Activated CD4-positive, alpha-beta T cell treated with anti-CD3 and anti-CD28 coated beads, Interleukin-2, Interleukin-4, amounts not matched to agents 100 ng/mL and 50 ng/mL, durations not matched to agents 16 hours and 8 hours (primary cell): ENCODE data around the gene MYOG.

Experiments
- DNase-seq: peaks from one replicate; pipeline ENCODE4 v3.0.0-alpha.2; 2020; ENCODE audit warnings: low spot score

Gene MYOG

DNA sequence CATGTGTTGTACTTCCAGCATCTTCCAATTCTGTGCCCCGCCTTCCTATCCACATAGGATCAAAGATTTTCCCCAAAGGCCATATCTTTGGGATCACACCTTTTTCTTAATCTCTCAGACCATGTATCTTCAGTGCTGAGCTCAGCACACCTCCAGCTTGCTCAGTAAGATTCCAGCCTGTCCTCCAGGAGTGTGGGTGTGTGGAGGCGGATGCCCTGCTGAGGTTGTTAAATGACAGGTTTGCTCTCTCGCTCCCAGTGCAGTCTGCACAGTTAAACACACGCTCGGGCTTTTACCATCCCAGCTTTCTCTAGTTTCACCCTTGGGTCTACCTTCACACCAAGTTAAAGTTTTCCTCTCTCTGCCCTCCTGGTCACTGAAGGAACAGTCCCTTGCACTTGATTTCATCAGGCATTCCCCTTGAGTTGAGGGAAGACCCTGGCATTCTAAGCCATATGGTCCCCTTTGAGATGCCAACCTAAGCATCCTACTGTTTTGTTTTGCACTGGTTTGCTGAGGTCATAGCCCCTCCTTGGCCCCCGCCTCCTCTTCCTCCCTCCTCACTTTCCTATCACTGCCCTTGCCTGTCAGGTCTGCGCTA lies 13.7 kb downstream of the MYOG start:
- no peak for DNase-seq

DNA sequence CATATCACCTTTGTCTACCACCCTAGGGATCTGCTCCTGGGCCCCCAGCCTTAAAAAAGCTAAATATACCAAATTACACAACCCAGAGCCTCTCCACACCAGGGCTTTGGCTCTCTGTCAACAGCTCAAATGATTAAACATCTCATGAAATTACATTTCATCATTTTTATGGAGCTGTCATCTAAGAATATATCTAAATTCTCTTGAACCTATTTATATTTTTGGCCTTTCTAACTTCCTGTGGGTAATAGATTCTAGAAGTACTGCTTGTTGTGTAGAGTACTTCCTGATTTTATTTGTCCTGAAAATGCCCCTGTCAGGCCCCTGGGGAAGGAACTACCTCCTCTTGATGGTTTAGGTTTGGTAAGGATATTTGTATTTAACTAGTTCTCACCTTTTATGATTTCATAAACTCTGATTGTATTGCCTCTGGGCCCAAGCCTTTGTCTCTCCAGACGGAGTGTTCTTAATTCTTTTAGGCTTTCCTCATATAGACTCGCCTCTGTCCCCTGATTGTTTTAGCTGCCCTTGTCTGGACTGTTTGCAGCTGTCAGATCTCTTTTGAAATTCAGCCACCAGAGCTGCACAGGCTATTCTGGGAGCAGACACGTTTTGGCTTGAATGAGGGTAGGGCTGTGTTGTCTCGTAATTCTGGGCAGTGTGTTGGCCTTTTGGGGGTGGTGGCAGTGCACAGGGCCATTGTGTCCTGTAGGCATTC lies 16.6 kb downstream of the MYOG start:
- DNase-seq, result no peak

DNA sequence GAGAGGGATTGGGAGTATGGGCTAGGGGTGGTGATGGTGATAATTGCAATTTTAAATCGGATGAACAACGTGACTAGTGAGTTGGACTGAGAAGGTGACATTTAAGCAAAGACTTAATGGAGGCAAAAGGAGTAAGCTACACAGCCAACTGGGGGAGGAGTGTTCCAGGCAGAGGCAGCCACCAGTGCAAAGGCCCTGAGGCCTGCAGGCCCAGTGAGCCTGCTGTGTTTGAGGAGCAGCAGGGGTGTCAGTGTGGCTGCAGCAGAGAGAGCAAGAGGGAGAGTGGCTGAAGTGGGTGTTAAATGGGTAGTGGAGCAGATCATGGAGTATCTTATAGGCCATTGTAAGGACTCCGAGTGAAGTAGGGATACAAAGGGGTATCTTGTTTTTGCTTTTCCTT lies 18.8 kb downstream of the MYOG start:
- no peak for DNase-seq

DNA sequence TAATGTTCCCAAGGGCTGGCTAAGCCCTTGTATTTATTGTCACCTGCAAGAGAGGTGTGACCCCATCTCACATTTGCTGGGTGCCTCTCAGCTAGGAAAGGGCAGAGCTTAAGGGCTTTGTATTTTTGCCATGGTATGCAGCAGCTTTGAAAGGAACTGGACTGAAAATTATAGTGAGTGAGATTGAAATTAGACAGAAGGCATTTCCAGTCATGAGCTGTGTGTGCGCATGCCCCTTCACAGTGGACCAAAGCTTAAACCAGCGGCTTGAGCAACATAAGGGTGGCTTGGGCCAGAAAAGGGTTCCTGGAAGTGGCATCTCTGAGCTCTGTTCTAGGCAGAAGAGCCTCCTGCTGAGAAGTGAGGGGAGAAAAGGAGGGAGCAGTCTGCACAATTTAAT lies 19.8 kb downstream of the MYOG start:
- no peak for DNase-seq

DNA sequence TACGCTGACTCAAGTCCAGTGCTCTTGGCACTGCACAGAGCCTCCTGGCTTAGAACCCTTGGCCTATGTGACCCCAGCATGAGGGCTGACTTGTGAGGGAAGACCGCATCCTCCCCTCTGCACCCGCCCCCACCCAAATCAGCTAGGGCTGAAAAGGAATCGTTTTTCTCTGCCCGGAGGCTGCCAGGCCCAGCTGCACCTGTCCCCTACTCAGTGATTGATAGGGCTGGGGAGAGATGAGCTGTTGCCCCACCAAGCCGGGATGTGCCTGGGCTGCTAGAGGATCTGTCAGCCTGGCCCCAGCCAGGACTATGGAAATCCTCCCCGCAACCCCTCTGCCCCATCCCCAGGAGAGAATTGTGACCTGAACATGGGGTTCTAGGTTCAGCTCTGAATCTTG lies 20.6 kb downstream of the MYOG start:
- DNase-seq, result no peak

DNA sequence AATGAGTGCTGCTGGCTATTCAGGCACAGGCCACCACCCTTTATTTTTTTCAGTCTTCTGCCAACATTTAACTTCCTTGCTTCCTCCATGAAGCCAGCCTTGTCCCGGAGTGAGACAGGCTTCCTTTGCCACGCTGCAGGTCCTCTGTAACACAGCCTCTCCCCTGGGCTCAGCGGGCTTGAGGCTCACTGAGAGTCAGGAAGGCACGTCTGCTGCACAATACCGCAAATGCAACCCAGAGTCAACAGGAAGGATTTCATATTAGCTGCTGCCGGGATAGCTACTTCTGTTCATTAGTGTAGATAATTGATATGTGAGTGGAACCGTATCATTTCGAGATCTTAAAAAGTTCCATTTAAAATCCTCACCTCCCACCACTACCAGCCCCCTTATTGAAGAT lies 22.5 kb downstream of the MYOG start:
- no peak for DNase-seq

DNA sequence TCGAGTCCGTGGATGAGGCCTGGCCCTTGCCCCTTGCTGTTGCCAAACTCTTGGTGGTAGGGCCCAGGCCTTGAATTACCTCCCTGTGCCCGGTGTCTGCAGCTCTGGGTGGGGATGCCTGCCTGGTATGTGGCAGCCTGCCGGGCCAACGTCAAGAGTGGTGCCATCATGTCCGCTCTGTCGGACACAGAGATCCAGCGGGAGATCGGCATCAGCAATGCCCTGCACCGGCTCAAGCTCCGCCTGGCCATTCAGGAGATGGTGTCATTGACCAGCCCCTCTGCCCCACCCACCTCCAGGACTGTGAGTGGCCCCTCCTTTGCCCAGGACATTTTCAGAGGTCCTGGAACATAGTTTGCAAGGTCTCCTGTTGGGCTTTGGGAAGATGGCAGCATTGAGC lies 25.7 kb downstream of the MYOG start:
- DNase-seq, result no peak

DNA sequence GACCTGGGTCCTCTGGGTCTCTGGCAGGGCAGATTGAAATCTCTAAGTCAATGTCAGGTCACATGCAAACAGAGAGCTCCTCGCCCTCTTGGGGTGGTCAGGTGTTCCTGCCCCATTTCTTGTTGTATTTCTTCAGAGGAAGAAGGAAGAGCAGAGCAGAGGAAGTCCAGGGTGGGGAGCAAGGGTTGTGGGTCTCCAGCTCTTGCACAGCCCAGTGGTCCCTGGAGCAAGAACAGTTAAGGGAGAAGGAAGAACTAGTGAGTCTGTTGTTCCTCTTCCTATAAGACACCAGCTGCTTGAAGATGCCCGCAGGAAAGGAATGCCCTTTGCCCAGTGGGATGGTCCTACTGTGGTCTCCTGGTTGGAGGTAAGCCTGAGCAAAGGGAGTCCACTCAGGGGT lies 26.3 kb downstream of the MYOG start:
- DNase-seq, result no peak

DNA sequence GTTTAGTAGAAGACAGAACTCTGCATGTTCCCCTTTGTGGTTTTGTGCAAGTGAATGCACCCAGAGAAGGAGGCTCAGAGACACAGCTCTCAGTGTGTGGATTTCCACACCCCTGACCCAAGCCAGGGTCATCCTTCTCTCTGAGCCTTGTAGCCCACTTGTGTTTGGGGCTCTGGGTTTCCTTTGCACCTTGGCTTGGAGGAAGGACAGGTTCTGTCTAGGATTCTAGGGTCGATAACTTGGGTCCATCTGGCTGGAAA lies 27.2 kb downstream of the MYOG start:
- no peak for DNase-seq

DNA sequence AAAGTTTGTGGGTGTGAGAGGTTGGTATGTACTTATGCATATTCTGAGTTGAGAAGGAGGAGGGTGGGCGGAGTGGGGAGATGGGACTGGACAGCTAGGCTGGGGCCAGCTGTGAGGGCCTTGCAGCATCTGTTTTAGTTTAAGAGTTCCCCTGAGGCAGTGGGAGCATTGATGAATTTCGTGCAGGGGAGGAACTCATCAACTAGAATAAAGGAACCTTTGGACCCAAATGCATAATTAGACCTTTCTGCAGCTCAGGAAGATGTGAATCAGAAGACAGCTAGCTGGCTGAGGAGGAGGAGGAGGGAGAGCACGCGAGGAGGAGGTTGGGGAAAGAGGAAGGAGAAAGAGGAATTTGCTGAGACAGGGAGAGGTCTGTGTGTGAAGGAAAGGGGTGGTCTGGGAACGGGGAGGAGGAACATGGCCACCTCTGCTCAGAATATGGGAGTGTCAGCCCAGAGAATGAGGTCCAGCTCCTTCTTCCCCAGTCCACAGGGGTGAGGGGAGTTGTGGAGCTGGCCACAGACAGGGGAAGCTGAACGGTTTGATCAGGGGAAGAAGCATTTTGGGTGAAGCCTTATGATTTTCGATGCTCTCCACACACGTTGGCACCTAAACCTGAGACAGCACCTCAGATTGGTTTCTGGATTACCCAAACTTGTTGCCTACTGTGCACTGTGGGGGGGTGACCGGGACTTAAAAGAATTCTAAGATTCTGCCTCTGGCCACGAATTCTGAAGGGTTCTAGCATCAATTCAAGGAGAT lies 27.7 kb downstream of the MYOG start:
- DNase-seq, result no peak

DNA sequence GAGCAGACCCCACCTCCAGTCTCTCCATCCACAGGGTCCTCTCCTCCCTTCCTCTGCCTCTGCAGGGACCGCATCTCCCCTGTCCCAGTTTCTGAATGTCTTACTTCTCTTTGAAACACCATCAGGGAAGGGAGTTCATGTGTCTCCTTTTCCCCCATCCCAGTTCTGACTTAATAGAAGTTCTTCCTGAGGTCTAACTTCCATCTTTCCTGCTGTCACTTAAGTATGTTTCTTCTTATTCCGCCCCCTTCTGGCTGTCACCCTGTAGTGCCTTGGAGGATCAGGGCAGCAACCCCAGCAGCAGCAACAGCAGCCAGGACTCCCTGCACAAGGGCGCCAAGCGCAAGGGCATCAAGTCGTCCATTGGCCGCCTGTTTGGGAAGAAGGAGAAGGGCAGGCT lies 29.3 kb downstream of the MYOG start:
- DNase-seq, result no peak

DNA sequence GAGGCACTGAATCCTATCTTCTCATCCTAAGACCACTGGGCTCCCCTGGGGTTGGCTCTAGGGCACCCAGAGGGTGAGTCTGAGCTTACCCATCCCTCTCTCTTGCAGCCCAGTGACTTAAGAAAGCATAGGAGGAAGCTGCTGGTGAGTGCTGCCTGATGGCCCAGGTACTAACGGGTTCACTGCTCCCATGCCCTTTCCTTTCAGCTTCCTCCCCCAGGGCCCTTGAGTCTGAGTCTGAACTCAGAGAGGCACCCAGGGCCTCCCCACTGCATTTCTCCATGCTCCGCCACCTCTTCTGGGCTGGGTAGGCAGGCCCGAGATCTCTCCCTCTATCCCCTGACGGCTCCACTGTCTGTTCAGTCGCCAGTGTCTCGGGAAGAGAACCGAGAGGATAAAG lies 29.8 kb downstream of the MYOG start:
- DNase-seq, result no peak

DNA sequence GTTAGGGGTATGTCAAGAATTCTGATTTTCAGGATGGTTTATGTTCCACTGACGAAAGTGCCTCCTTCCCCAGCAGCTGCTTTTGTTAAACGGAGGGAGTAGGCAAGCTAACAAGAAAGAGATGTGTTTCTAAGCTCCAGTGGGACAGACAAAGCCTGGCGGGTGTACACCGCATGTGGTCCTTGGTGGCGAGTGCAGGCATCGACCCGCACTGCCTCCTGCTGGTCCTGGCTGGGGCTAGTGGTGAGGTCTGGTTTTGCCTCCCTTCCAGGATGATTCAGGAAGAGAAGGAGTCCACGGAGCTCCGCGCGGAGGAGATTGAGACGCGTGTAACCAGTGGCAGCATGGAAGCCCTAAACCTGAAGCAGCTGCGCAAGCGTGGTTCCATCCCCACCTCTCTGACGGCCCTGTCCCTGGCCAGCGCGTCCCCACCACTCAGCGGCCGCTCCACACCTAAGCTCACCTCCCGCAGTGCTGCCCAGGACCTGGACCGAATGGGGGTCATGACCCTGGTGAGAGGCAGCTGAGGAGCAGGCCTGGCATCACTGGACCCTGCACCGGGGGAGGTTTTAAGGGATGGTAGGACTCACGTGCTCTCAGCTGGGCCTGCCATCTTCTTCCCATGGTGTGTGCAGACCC lies 30.5 kb downstream of the MYOG start:
- no peak for DNase-seq

DNA sequence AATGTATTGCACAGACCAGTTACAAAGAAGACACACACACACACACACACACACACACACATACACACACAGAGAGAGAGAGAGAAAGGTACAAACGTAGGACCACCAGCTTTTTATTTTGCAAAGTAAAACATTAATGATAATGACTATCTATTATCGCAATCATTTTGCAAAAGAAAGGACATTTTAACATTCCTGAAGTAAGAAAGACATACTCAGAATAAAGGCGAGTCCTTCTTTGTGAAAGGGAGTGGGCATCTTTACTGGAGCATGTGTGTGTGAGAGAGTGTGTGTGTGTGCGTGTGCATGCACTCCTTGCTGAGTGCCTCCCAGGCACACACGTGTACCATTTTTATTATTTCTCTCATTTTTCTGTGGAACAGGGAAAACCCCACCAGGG lies 31.2 kb downstream of the MYOG start:
- no peak for DNase-seq

DNA sequence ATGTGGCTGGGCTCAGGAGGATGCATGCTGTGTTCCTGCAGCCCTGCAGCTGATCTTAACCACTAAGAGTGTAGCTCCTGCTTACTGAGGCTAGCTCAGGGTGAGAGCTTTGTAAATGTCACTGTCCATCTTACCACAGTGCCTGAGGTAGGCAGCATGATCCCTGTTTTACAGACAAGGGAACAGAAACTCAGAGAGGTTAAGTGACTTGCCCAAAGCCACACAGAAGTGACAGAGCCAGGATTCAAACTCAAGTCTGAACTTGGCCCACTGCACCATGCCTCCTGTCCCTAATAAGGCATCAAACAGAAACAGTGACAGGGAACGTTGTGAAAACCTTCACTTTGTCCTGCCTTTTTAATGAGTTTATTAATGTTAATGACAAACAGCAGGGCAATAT lies 31.6 kb downstream of the MYOG start:
- DNase-seq, result no peak

DNA sequence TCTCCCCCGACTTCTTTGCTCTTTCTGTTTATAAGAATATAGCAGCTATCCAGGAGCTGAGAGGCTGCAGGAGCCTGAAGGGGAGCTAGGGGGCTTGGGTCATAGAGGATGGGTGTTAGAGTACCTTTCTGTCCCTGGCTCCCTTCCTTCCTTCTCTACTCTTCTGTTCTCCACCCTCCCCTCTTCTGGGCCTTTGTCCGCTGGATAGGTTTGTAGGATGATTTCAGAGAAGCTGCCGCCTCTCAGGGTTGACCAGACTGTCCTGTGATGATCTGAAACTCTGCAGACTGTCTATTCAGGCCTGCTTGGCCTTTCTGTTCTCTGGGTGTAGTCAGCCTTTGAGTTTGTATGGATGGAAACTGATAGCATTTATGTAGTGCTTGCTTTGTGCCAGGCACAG lies 33.2 kb downstream of the MYOG start:
- DNase-seq, result no peak

DNA sequence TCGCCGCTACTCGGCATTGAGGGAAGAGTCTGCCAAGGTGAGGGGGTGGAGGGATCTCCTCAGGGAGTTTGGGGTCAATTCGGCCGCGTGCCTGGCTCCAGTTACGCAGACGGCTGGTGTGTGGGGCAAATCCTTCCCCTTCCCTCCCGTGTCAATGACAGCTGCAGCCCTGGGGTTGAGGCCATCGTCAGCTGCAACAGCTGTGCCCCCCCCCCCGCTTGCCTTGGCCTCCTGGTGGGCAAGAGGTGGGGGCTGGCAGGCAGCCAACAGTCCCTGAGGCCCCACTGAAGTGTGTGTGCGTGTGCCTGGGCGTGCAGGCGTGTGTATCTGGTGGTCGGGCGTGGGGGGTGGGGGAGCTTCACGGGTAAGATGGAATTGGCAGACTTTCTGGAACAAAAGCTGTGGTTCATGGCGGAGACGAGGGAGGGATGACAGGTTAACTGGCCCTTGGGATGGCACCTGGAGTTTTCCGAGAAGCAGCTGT lies 33.9 kb downstream of the MYOG start:
- DNase-seq, result no peak

DNA sequence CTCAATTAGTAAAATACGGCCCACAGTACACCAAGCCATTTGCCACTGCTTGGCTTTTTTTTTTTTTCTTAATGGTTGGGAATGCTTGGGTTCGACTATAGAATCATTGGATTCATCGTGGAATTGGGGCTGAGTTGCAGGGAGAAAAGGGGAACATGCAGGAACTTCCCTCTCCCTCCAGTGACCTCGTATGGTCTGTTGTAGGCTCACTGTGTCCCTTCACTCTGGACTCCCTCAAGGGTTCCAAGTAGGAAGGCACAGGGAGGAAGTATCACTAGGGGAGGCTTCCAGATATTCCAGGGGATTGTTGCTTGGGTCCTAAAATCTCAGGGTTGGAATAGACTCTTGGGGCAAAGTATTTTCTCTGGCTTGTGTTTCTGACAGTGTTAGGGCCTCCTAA lies 35.0 kb downstream of the MYOG start:
- DNase-seq, result no peak

DNA sequence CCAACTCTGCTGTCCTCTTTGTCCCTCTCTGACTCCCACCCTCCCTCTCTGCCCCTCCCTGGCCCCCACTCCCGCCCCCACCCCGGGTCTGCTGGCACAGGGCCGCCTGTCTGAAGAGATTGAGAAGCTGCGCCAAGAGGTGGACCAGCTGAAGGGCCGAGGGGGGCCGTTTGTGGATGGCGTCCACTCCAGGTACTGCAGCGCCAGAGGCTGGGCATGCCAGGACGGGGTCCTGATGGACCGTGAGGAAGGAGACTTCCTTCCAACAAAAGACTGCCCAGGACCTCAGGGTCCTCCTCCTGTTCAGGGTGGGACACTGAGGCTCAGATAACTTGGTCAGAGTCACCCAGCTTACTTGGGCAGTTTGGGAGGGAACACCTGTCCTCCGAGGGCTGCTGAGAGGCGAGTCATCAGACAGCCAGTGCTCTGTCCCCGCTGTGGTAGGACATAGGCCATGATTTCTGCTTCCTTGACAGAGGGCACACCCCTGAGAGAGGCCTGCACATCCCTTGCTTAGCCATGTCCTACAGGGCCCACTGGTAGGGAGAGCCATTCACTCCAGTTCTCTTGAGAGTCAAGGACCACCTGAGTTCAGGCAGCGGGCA lies 36.1 kb downstream of the MYOG start:
- no peak for DNase-seq

DNA sequence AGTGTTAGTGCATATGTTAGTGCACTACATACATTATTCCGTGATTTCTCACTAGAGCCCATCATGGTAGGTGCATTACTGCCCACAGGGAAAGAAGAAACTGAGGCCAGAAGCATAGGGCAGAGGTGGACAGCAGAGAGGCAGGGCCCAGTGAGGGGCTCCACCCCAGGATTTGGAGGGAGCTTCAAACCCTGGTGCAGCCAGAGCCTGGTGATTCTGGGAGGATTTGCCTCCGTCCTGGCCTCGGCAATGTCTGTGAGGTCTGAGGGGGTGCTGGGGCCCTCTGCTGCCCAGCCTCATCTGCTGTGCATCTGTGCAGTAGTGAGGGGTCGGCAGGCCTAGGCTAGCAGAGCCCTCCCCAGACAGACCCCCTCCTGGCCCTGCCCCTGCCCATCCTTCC lies 36.7 kb downstream of the MYOG start:
- DNase-seq, result no peak

DNA sequence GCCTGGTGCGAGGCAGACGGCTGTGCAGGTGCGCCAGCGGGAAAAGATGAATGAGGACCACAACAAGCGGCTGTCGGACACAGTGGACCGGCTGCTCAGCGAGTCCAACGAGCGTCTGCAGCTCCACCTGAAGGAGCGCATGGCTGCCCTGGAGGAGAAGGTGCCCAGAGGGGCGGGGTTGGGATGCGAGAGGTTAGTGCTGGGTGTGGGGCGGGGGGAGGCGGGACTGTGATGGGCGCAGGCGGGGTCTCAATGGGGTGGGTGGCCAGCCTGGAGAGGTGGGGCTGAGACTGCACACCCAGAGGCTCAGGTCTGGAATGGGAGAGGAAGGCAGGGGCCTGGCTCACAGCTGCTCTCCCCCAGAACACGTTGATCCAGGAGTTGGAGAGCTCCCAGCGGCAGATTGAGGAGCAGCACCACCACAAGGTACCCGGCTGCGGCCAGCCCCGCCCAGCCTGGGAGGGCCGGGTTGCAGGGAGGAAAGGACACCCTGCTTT lies 37.2 kb downstream of the MYOG start:
- DNase-seq, result no peak

DNA sequence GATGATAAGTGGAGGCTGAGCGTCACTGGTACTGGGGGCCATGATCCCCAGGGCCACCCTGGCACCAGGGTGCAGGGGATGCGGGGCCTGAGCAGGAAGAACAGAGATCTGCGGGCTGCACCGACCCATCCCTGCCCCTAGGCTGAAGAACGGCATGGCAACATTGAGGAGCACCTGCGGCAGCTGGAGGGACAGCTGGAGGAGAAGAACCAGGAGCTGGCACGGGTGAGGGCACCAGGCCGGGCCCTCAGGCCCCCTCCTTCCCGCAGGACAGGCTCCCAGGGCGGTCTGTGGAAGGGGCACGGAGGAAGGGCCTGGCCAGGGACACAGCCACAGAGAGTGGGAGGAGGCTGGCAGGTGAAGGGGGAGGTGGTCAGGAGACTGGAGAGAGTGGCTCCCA lies 37.7 kb downstream of the MYOG start:
- DNase-seq, result no peak
